COLO829 (cell line): ENCODE results near the gene NPTX1.

Source experiments
- DNase-seq: peaks from one replicate; pipeline ENCODE4 v3.0.0; 2012; ENCODE audit warnings: low spot score

The NPTX1 gene

DNA sequence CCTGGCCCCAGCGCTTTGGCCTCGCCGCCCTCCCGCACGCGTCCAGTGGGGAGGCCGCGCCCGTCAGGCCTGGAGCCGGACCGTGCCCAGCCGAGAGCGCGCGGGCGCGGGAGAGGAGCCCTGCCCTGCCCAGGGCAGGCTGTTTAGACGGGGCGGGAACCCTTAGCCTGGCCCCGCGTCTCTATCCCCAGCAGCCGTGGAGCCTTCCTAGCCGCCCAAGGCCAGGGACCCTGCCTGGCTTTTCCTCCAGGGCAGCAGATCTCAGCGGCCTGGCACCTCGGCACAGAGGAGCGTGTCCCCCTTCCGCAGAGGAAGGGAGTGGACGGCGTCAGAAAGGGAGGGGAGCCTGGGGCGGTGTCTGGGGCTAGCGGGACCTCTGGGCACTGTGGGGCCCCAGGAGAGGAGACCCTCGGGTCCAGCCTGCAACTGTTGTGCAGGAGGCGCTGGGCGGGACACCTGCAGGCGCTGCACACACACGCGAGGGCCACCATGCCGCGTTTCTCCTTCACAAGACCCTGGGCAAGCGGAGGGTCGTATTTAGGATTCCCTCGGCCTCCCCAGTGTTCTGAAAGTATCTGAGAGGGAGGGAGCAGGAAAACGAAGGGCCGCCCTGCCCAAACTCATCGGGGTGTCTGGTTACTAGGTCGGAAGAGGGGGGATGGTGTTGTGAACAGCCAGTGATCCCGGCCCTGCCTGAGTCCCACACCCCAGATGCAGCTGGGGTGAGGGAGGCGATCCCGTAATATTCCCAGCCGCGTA, 2.3 kb upstream of the NPTX1 start:
- no peak for DNase-seq

DNA sequence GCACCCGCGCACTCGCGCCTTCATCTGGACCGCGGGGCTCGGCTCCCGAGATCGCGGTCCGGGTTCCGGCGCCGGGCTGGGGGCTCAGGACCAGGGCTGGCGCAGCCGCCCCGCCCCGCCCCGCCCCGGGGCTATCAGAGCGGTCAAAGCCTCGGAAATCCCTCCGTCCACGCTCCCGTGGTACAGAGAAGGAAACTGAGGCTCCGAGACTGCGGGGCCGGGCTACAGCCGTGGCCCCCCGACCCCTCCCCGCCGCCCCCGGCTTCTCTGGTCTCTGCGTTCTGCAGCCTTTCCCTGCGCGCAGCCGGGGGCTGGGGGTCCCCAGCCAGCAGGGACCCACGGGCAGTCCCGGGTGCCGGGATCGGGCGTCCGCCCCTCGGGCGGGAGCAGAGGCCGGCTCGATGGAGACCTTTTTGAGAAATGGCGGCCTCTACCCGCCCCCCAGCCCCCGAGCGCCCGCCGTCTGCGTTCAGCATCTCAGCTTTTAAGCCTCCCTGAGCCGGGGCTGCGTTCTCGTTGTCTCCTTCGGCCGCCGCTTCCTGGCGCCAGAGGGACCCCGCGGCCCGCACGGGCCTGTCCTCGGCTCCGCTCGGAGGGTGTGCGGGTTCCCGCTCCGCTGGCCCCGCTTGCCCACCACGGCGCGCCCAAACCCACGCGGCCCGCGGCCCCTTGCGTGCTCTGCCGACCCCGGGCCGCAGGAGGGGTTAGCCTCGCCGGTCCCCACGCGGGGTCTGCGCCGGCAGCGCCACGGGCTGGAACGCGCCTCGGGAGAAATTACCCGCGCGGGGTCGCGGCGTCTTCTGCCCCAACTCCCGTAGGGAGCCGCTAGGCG, 1.5 kb upstream of the NPTX1 start:
- no peak for DNase-seq

DNA sequence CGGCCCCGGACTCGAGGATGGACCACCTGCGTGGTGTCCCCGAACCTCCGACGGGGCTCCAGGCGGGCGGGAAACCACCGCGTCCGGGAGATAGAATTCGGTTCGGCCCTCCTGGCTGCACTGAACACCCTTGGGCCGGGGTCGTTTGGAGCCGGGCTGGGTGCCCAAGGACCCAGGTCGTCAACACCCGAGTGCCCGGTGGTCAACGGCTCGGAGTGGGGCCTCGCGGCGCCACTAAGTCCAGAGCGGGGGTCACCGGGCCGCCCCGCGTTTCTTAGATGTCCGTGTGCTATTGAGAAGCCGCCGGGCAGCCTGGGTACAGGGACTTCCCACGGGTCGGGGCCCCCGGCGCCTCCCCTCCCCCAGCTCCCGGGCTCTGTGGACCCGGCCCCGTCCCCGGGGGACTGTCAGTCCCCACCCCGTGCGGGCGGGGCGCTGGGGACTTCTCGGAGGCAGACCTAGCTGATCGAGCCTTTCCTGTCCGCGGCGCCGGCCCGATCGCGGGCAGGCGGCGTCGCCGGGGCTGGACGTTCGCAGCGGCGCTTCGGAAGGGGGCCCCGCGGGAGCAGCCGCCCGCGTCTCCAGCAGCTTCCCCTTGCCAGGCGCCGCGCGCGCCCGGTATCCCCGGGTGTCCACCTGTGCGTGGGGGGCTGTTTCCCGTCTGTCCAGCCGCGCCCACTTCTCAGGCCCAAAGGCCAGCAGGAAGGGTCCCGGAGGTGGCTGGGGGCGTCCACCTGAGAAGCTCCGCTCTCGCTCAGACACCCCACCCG, 655 bp upstream of the NPTX1 start:
- DNase-seq = no peak

DNA sequence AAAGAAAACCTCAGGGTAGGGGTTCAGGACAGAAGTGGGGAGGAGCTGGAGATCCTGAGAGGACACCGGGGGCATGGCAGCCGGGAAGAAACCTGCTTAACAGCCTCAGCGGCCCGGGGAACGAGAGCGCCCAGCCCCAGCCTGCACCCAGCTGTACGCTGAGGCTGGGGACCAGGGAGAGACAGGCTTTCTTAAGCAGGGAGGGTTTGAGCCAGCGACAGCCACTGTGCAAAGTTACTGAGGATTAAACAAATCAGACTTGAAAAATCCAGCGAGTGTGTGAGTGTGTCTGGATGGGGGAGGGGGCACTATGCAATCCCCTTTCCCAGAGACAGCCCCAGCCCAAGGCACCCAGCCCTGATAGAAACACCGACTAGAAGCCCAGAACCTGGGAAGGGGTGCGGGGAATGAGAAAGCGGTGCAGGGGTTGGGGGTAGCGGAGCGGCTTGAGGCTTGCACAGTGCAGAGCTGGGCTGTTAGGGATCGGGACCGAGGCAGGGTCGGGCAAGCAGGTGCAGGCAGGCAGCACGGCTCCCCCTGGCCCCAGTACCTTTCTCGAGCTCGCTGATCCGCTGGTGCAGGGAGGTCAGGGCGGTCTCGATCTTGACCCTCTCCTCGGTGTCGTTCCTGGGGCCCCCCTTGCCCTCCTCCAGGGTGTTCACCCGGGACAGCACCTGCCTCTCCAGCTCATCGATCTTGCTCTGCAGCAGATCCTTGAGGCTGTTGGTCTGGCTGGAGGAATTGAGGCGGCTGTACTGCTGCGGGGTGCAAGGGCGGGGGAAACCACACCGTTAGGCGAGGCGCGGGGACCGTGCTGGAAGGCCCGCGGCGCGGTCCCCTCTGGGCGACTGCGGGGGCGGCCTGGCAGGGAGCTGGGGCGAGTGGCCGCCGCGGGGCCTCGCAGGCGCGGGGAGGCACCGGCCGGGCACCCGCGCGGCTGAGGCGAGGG, 1.2 kb downstream of the NPTX1 start:
- no peak for DNase-seq

DNA sequence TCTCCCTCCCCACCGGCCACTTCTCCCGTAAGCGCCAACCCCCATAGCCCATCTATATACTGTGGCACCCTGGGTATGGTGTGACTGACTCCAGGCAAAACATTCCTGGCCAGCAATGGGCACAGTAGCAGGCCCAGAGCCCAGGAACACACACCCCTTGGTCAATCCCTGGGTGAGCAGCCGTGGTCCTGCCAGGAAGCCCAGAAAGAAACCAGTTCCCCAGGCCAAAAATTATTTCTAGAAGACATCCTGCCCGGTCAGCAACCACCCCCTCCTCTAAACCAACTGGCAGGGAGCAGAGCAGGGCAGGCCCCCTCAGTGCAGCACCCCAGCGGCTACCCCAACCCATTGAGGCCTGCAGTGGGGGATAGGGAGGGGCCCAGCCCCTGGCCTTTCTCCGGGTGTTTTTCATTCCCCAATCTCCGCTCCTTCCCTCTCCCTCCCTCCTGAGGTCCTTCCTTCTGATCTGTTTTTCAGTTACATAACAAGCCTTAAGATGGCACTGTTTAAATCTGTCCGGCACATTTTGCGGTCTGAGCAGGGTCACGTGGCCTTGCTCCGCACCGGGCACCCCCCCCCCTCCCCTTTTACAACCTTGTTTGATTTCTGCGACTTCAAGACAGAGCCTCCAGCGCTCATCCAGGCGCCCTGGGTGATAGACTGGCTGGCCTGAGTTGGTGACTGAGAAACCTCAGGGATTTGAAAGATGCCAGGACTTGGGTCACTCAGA, 2.0 kb downstream of the NPTX1 start:
- DNase-seq = peak; percentile 27

DNA sequence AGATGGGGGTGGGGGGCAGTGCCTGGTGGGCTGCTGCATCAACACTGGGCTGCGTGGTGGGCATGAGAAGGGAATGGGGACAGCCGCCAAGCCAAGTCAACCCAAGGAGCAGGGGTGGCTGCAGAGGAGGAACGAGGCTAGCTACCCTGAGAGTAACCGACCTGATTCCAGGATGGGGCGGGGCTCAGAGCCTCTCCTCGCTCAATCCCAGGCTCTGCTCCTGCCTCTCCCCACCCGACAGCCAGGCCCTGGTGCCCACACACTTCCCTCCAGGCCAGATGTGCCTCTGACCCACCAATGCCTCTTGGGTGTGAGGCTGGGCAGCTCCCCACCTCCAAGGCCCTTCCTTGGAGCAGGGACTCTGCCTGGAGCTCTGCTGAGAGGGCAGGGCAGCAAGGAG, 2.7 kb downstream of the NPTX1 start:
- DNase-seq = no peak

DNA sequence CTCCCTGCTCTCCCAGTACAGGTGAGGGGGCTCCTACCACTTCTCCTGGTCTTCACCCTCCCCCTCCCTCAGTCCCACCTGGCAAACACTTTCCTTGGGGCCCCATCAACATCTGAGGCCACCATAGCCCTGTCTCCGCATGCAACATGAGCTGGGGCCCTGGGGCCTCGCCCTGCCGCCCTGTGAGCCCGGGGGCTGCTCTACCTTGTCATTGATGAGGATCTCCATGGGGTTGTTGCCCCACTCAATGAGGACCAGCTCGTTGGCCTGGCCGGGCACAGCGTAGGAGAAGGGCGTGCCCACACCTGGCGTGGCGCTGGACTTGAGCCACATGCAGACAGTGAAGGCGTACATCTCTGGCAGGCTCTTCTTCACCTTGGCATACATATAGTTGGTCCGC, 3.4 kb downstream of the NPTX1 start:
- no peak for DNase-seq

DNA sequence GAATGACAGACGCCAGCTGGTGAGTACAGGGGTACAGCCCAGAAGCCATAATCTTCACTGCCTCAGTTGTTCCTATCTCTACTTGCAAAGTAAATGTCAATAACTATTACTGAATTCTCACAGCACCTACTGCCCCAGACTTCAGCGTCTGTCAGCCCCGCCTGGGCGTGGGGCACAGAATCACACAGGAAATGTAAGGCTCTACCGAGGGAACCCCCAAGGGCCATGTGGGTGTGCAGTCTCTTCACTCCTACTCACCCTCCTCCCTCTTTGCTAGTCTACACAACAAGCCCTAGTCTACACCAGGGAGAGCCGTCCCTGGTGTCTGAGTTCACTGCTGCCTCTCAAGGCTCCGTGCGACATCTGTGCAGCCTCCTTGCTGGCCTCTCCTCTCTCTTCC, 4.5 kb downstream of the NPTX1 start:
- no peak for DNase-seq

DNA sequence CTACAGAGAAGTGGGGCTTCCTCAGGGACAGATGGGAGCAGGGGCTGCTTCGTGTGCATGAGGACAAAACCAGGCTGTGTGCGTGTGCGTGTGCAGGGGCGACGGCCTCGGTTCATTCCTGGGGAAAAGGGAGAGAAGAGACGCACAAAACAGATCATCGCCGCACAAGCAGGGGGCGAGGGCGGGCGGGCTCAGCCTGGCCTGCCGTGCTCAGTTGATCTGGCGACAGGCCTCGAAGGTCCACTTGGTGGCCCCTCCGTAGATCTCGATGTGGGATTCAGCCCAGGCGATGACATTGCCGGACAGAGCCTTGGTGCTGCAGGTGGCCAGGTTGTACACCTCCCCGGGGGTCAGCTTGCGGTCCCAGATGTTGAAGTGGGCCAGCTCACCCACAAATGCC, 5.8 kb downstream of the NPTX1 start:
- no peak for DNase-seq

DNA sequence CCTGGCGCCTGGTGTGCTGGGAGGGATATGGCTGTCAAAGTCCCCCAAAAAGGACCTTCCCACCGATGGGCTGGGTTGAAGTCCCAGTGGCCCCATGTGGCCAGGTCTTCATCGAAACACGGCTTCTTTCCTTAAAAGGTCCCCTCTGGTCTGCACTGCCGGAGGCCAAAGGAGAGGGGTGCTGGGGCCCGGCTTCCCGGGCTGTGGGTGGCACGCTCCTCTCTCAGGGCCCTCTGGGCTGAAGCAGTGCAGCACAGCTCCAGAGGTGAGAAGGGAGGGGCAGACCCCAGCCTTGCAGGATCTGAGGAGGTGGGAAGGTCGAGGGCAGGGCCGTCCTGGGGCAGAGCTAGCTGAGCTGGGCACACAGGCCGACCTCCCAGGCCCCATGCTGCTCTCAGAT, 6.7 kb downstream of the NPTX1 start:
- no peak for DNase-seq

DNA sequence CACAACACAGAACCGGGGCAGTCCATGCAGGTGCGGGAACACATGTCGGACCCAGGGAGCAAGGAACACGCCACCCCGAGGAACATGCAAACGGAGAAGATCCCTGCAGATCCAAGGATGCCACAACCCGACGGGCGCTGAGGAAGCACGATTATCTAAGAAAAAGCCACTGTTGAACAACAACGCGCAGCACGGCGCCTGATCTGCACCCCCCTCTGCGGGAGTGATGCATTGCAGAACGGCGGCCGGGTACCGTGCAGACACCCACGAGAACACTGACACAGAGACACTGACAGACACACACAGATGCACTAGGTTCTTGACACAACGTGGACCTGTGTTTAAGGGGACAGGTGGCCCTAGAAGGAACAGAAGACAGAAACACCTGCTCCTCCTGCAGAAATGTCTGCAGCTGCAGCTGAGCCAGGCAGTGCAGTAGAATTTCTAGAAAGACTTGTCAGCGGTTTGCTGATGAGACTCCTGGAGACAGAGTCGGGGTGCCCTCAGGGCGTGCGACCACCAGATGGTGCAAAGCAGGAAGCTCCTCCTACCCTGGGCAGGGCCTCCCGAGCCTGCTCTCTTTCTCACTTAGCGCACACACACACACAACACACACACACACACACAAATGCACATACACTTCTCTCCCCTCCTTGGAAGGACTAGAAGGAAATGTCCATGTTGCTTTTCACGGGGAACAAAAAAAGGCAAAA, 7.5 kb downstream of the NPTX1 start:
- DNase-seq = no peak

DNA sequence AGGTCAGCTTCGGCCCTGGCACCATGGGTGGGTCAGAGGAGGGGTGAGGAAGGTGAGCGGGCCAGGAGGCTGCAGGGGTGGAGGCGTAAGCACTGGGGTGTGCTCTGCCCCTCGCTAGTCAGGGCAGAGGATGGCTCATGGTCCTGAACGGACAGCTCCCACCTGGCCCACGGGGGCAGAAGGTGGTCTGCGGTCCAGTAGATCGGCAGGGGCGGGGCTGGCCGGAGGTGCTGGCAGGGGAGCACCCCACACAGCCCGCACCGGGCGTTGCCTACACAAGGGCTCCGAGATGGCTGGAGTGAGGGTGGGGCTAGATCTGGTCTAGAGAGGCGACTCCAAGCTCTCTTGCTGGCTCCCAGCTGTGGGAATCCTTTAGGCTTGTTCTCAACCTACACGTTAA, 8.2 kb downstream of the NPTX1 start:
- DNase-seq = no peak

DNA sequence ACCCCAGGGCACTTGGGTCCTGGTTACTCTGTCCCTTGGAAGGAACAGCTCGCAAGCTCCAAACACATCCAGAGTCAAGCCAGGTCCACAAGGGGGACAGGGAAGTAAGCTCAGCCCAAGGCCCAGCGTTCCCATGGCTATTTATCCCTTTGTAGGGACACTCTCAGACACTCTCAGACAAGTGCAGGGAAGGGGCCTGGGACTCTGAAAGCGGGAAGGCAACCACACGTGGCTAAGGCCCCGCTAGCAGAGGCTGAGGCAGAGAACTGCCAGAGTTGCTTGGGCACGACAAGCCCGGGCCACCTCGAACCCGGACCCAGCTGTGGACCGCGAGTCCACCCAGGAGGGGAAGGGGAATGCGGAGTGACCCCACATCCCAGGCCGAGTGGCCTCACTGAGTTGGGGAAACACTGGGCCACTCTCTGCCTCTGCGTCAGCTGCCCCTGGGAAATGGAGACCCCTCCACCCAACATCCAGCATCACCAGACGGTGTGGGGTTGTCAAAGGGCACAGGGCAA, 10.2 kb downstream of the NPTX1 start:
- DNase-seq = no peak

DNA sequence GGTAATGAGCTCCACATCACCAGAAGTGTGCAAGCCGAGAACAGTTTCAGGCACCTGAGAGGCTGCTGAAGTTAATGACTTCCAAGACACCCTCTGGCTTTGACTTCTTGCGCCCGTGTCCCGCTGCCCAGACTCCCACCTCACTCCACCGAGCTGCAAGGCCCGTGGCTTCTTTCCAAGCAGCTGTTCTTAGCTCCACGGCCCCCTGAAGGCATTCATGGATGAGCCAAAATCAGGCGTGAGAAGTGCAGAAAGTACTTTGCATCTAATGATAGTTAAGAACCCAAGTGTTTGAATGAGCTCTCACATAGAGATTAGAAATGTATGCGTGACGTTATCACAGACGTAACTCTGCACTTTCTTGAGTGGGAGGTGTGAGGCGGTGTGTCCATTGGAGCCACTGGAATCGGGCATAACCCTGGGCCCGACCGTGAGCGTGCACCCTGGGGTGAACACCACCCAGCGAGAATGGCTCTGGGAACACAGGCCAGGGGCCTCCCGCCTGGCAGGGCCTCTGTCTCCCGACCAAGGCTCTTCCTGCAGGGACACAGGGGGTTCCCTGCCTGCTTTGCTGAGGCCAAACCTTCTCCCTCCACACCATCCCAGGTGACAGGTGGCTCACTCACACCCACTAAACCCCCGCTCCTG, 11.0 kb downstream of the NPTX1 start:
- DNase-seq = no peak

DNA sequence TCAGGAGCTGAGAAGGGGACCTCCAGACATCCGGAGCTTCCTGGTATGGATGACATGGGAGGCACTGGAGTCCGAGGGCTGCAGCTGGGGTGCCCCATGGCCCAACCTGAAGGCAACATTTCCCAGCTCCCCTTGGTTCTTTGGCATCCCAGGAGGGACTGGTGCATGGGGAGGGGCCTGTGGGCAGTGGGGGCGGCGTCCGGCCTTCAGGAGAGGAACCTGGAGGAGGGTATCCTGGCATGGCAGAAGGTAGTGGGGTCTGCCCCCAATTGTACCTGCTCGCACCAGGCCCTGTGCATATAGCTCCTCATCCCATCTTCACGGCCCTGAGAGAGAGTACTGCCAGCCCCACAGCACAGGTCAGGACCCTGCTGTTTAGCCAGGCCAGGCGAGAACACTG, 11.9 kb downstream of the NPTX1 start:
- no peak for DNase-seq

DNA sequence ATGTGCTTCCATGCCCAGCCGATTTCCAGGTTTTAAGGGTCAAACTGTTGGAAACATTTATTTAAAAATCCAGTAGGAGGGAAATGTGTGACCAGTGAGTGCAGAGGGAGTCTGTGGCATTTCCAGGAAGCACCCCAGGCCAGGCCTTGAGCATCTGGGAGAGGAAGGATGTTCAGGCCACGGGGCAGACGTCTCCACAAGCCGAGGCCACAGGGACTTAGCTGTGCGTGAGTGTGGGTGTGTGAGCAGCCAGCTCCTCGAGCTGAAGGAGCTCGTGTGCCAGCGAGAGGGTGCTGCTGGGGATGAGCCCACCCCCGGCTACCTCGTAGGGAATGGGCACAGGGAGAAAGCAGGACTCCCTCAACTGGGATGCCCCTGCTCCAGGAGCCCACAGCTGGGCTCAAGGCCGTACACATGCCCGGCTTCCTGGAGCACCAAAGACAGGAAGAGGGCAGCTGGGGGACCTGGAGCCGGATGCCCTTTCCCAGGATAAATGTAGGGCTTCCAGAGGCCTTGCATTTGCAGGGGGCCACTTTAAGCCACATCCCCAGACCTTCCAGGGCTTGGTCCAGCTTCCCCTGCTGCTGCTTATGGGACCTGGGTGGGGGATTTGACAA, 12.5 kb downstream of the NPTX1 start:
- DNase-seq = no peak

DNA sequence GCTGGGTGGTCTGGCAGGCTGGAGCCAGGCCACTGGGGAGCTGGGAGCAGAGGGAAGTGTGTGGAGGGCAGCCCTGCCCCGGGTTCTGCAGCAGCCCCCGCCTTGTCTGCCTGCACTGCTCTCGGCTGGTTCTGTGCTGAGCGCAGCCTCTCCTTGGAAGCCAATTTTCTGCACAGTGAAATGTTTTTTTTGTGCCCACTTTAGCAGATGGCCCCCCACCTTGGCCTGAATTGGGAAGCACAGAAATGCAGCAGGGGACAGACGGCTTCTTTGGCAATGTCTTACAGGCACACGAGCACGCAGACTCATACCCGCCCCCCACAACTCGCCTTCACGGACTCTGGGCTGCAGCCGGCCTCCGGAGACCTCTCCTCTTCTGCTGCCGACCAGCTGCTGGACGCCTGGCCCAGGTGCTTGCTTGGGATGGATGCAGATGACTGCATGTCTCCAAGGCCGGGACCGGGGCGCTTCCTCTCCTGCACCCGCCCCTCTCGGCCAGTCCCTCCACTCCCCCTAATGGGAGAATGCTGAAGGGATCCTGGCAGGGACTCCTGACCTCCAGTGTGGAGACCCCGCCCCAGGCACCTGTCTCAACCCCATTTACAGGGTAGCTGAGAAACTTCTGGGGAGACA, 14.8 kb downstream of the NPTX1 start:
- no peak for DNase-seq

DNA sequence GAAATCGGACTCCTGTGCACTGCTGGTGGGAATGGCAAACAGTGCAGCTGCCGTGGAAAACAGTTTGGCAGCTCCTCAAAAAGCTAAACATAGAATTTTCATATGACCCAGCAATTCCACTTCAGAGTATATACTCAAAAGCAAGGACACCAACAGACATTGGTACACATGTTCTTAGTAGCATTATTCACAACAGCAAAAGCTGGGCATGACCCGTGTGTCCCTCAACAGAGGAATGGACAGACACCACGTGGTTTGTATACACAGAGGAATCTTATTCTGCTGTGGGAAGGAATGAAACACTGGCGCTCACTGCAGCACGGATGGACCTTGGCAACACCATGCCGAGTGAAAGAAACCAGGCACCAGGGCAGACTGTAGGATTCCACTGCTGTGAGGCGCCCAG, 16.0 kb downstream of the NPTX1 start:
- no peak for DNase-seq

DNA sequence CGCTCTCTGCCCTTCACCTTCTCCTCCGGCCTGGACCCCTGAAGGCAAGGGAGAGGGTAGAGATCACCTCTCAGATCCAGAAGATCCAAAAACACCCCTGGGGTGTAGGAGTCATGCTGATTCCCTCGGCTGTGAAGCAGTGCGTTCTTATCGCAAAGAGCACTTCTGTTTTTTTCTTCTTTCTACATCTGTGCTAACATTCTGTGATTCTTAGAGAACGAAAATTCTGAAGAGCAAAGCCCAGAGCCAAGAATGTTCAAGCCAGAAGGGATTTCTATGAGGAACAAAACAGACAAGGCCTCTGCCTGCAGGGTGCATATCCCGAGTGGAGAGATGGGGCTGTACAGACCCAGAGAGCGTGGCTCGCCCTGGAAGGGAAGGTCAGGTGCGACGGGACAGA, 17.2 kb downstream of the NPTX1 start:
- DNase-seq = no peak
